ENCODE measurements around the gene CUL4A.
"Not testable (repeated sequence)": the region's sequence is repeated elsewhere in the genome, so short reads cannot be mapped to it uniquely, and the experiment has no call there.

CUL4A gene

GRCh38 chr13:113209336-113209758 lies at the start of gene CUL4A:
TSS of gene CUL4A (plus strand) at chr13:113209613. CDS start at chr13:113209628, 15 bp downstream.
- DNase-seq: peak; percentile 79 to 80

- no peak for DNase-seq
Observed at GRCh38 chr13:113159701-113160100, 49.7 kb upstream of the CUL4A start.

GRCh38 chr13:113160983-113161382 lies 48.4 kb upstream of the CUL4A start:
- no peak for DNase-seq

GRCh38 chr13:113161433-113161832 lies 48.0 kb upstream of the CUL4A start:
- no peak for DNase-seq

- DNase-seq: not testable (repeated sequence)
Observed at GRCh38 chr13:113161975-113162374, 47.4 kb upstream of the CUL4A start.

GRCh38 chr13:113162783-113163685 lies 46.4 kb upstream of the CUL4A start:
- DNase-seq: no peak

- DNase-seq: no peak
Observed at GRCh38 chr13:113164492-113164891, 44.9 kb upstream of the CUL4A start.

- no peak for DNase-seq
Observed at GRCh38 chr13:113166266-113166665, 43.1 kb upstream of the CUL4A start.

GRCh38 chr13:113166681-113167080 lies 42.7 kb upstream of the CUL4A start:
- DNase-seq: no peak

GRCh38 chr13:113167155-113167554 lies 42.3 kb upstream of the CUL4A start:
- DNase-seq: no peak

GRCh38 chr13:113167575-113167974 lies 41.8 kb upstream of the CUL4A start:
- no peak for DNase-seq

GRCh38 chr13:113168211-113168610 lies 41.2 kb upstream of the CUL4A start:
- no peak for DNase-seq

- no peak for DNase-seq
Observed at GRCh38 chr13:113169277-113170272, 39.8 kb upstream of the CUL4A start.

GRCh38 chr13:113170511-113170910 lies 38.9 kb upstream of the CUL4A start:
- no peak for DNase-seq

- no peak for DNase-seq
Observed at GRCh38 chr13:113171250-113172125, 37.9 kb upstream of the CUL4A start.

- no peak for DNase-seq
Observed at GRCh38 chr13:113172419-113172926, 36.9 kb upstream of the CUL4A start.

GRCh38 chr13:113176280-113176679 lies 33.1 kb upstream of the CUL4A start:
- DNase-seq: no peak

- DNase-seq: no peak
Observed at GRCh38 chr13:113176822-113177221, 32.6 kb upstream of the CUL4A start.

- DNase-seq: no peak
Observed at GRCh38 chr13:113178070-113178895, 31.1 kb upstream of the CUL4A start.

- no peak for DNase-seq
Observed at GRCh38 chr13:113178896-113179167, 30.6 kb upstream of the CUL4A start.
